A549 (cell line): ENCODE results near the gene AMN.

Experiments used
- CBX2 ChIP-seq: fragments of 200-600 bp; sonication (generic); IDR thresholded peaks from 2 replicates; pipeline ENCODE4 v1.6.1; 2016; ENCODE audit warnings: low read depth, mild to moderate bottlenecking, borderline replicate concordance
- CTCF ChIP-seq: fragments of >200 bp; sonication (Bioruptor Twin); formaldehyde crosslinking; IDR thresholded peaks from 3 replicates; pipeline ENCODE4 v1.5.1; 2016
- E2F6 ChIP-seq: IDR thresholded peaks from 2 replicates; pipeline ENCODE4 v1.6.1; 2012; ENCODE audit warnings: low read depth, borderline replicate concordance
- EP300 ChIP-seq, 2 experiments: fragments of >200 bp; sonication (Bioruptor Twin); formaldehyde crosslinking; IDR thresholded peaks; 2 replicates in 1 of 2; 3 replicates in 1 of 2; pipeline ENCODE4 v1.6.1; 2016 to 2017
- JUN ChIP-seq, 2 experiments: fragments of >200 bp; sonication (Bioruptor Twin); formaldehyde crosslinking; IDR thresholded peaks; 2 replicates in 1 of 2; 3 replicates in 1 of 2; pipeline ENCODE4 v1.6.1; 2016 to 2017
- KDM5A ChIP-seq: fragments of 200-600 bp; sonication (generic); IDR thresholded peaks from 2 replicates; pipeline ENCODE4 v1.6.1; 2016; ENCODE audit warnings: antibody characterized with exemption, mild to moderate bottlenecking
- REST ChIP-seq: fragments of 200-600 bp; sonication (generic); IDR thresholded peaks from 2 replicates; pipeline ENCODE4 v1.6.1; 2016; ENCODE audit warnings: antibody characterized with exemption, mild to moderate bottlenecking, moderate library complexity
- ZC3H11A ChIP-seq: fragments of 450-650 bp; IDR thresholded peaks from 2 replicates; pipeline ENCODE4 v1.6.1; 2014; ENCODE audit warnings: antibody characterized with exemption, mild to moderate bottlenecking

- TF ChIP-seq E2F6: no peak
- TF ChIP-seq CTCF: no peak
- no peak for TF ChIP-seq ZC3H11A
- TF ChIP-seq REST: no peak
- no peak for TF ChIP-seq KDM5A
- no peak for TF ChIP-seq JUN (IDR thresholded peaks at IDR 0.05)
- no peak for TF ChIP-seq EP300 (IDR thresholded peaks at IDR 0.05)
- TF ChIP-seq CBX2: no peak
Measured at GRCh38 chr14:102971314-102971713, 48.9 kb downstream of the AMN start.
